ENCODE measurements around the gene PADI2. TPM values are rescaled to one million over a fixed set of nuclear protein-coding genes. Genes with fewer than 3 reads are reported as not detected.
A peak's percentile ranks its signal among the peaks of the same experiment; 100 is the strongest.

PADI2 gene
- total RNA-seq, result under 0.01 TPM in 2 replicates

GRCh38 chr1:17119076-17119772 is at the start of gene PADI2:
Gene PADI2, minus strand, starts transcription at chr1:17119451. Its CDS starts 80 bp downstream, at chr1:17119371.
- DNase-seq (ENCODE audit: low read depth in 2 of 2), result peak in 1 of 2 donors; percentile 54

GRCh38 chr1:17168091-17168876 is 49.0 kb upstream of the PADI2 start:
- DNase-seq (ENCODE audit: low read depth in 2 of 2), result peak in 1 of 2 donors; percentile 4

GRCh38 chr1:17167786-17168090 is 48.5 kb upstream of the PADI2 start:
- DNase-seq (ENCODE audit: low read depth in 2 of 2), result no peak

- DNase-seq (ENCODE audit: low read depth in 2 of 2), result no peak
These were observed 48.0 kb upstream of the PADI2 start for GRCh38 chr1:17167041-17167785.

- DNase-seq (ENCODE audit: low read depth in 2 of 2), result no peak
These were observed 46.6 kb upstream of the PADI2 start for GRCh38 chr1:17165823-17166222.

- DNase-seq (ENCODE audit: low read depth in 2 of 2), result no peak
These were observed 44.8 kb upstream of the PADI2 start for GRCh38 chr1:17163789-17164666.

GRCh38 chr1:17163371-17163770 is 44.1 kb upstream of the PADI2 start:
- no peak for DNase-seq (ENCODE audit: low read depth in 2 of 2)

- no peak for DNase-seq (ENCODE audit: low read depth in 2 of 2)
These were observed 43.7 kb upstream of the PADI2 start for GRCh38 chr1:17162941-17163340.

DNA sequence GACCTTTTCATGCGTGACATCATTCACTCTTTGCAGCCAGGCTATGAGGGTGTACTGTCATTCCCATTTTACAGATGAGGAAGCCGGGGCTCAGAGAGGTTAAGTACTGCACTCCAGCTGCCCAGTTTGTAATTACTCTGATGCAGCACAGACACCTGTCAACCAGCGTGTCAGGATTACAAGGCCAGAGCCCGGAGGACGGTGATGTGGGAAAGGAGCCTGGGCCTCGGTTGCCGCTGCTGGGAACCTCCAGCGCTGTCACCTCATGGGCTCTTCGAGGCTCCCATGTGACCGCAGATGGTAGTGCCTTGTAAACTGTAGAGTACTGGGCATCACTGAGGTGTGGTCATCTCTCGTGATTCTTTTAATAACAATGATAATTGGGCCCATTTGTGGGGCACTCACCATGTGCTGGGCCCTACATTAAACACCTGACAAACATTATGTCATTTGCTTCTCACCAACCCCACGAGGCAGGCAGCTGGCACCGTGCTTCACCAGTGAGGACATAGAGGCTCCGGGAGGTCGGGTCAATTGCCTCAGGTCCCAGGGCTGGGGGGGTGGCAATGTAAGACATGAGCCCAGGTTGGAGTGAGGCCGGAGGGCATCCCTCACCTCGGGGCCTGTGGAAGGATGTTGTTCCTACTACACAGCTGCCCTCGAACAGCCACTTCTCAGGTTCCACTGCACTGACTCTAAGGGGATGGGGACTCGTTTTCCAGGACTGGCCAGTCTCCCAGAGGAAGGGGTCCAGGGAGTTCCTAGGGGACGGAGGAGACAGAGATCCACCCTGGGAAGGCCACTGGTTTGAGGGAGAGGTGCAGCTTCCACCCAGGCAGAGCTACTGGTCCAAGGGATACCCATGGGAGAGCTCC is 42.9 kb upstream of the PADI2 start:
- DNase-seq (ENCODE audit: low read depth in 2 of 2), result no peak

GRCh38 chr1:17161137-17161740 is 42.0 kb upstream of the PADI2 start:
- peak in 1 of 2 donors; percentile 30 for DNase-seq (ENCODE audit: low read depth in 2 of 2)

DNA sequence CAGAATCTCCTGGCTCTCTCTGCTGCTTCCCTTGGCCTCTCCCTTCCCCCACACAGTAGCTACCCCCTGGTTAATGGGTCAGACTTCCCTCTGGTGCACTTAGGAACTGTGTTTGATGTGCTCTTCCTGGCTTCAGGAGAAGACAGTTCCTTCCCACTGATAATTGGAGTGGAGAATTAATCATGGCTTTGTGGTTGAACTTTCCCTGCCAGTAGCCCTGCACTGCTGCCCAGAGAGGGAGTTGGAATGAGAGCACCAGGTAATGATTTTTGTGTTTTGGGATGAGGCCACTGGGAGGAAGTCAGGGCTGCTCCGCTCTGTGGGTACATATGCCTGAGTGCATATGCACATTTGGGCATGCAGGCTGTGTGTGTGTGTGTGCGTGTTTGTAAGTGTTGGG is 39.7 kb upstream of the PADI2 start:
- no peak for DNase-seq (ENCODE audit: low read depth in 2 of 2)

DNA sequence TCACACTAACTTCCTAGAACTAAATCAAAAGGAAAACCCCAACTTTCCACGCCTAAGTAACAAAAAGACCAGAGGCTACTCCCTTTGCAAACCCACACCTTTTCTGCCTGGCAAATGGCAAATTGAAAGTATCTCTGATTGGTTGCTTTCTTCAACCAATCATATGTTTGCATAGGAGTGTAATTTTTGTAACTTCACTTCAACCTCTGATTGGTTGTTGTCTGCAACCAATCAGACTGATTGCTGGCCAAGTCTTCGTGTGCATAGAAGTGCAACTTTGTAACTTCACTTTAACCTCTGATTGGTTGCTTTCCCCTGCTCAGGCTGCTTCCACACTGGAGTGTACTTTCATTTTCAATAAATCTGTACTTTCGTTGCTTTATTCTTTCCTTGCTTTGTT is 36.9 kb upstream of the PADI2 start:
- DNase-seq (ENCODE audit: low read depth in 2 of 2), result peak in 1 of 2 donors; percentile 18

DNA sequence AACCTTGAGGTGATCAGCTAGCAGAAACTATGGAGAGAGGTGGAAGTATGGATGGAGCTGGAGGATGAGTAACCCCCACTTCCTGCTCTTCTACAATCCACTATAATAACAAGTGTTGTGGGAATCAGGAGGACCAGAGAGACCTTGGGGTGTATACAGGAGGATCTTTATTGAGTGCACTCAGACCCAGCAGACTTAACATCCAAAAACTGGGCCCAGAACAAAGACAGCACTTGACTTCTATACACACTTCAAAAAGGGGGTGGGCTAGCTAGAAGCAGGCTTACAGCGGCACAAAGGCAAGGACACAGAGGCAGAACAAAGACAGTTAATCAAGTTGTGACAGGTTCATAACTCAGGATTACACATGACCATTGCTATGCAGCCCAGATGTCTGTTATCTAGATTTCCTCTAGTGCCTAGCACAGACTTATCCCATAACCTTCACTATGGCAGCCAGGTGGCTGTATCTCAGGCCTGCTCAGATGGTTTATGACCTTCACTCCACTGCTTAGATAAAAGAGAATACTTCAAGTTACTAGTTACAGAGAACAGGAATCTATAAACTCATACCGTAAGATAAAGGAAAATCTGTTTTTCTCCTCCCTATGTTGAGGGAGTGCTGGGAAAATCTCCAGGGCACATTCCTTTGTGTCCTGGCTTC is 36.1 kb upstream of the PADI2 start:
- DNase-seq (ENCODE audit: low read depth in 2 of 2), result no peak

DNA sequence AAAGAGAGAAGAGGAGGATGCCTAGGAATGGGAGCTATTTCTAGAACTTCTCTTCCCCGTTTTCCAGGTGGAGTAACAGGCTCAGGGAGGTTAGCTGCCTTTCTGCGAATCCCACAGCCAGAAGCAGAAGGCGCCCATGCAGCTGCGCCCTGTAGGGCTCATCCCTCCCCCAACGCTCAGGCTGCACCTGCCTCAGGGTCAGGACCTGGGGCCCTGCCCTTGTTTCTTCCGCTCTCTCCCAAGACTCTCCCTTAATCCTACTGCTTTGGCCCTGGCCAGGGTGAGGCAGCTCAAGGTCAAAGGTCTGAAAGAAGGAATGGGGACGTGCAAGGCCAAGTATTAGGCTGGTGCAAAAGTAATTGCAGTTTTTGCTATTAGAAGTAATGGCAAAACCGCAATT is 30.5 kb upstream of the PADI2 start:
- no peak for DNase-seq (ENCODE audit: low read depth in 2 of 2)

DNA sequence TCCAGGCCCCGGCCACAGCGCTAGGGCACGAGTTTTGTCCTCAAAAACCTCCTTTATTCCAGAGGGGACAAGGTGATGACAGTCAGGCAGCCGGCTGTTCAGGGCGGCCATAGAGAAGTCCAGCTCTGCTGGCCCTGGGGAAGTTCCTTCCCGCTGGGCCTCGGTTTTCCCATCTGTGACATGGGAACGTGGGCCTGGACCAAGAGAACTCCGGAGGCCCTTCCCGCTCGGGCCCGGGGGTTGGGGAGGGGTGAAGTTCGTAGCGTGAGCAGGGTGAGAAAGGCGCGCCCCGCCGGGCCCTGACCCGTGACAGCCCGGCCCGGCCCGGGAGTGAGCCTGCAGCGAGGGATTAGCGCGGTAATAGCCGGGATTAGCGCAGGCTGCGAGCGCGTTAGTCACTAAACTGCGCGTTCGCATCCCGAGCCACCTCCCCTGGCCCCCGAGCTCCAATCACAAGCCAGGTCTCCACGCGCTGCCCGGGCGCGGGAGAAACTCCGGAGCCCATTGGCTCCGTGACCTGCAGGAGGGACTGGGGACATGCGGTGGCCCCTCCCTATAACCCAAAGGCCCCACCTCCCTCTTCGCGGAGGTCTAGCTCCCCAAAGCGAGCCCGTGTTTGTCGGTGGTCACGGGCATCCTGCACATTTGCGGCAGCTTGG is 29.8 kb upstream of the PADI2 start:
- no peak for DNase-seq (ENCODE audit: low read depth in 2 of 2)

DNA sequence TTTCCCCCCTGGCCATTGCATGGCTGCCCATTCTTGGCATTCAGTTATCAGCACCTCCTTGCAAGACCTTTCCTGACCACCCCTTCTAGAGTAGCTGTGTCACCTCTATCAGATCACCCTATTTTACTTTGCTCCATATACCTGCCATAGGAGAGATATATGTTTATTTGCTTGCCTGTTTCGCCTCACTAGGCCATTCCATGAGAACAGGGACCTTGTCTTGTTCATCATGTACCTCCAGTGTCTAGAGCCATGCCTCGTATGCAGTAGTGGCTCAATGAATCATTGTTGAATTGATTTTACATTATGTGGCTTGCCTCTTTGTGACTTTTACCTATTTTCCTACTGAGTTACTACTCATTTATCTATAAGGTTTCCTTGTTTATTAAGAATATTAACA is 26.4 kb upstream of the PADI2 start:
- DNase-seq (ENCODE audit: low read depth in 2 of 2), result no peak

DNA sequence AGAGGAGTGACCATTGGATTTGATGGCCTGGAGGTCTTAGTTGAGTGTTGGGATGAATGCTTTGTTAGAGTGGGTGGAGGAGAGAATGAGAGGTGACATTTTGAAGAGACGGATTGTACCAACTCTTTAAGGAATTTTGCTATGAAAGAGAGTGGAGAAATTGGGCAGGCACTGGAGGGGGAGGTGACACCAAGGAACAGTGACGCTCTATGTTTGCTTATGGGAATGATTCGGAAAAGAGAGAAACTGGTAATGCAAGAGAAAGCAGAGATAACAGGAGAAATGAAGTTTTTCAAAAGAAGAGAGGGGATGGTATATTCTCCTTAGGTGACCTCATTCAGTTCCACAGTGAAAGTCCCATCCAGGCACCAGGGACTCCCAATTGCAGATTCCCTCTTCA is 24.5 kb upstream of the PADI2 start:
- no peak for DNase-seq (ENCODE audit: low read depth in 2 of 2)

DNA sequence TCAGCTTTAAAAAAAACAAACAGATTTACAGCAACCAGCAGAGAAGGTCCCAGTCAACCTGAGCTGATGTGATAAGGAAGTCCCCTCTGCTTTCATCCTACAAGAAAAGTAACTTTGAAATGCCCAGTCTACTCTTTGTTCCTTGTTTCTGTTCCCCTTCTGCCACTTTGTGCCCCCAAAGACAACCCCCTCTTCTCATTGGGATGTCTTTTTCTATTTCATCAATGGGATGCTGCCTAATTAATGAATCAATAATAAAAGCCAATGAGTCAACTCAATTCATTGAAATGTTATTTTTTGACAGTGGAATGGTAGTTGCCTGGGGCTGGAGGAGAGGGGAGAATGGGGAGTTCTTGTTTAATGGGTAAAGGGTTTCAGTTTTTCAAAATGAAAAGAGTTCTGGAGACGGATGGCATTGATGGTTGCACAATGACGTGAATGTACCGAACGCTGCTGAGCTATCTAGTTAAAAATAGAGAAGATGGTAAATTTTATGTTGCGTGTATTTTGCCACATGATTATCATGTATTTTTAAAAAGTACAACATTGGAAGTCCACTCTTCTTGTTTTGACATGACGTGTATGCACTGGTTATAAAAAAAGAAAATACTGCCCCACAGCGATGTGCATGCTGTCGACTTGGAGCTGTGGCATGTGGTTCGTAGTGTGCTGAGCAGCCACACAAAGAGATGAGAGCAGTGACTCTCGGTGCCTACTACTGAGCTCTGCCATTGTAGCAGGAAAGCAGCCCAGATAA is 22.4 kb upstream of the PADI2 start:
- no peak for DNase-seq (ENCODE audit: low read depth in 2 of 2)
